ENCODE data around the gene NRG3. TPM values are rescaled to one million over a fixed set of nuclear protein-coding genes. Genes with fewer than 3 reads are reported as not detected.

Gene NRG3
- total and polyA plus RNA-seq, 2 of the 4 experiments (the other 2 are of a cell fraction) = not detected

- intact Hi-C loops (cut with micrococcal nuclease) = no loop called here
- ATAC-seq (ENCODE audit: low read depth) = no peak
Observed at GRCh38 chr10:82068501-82068900, 193.5 kb downstream of the NRG3 start.

More at GRCh38 chr10:82068501-82068900, 193.5 kb downstream of the NRG3 start:
- Histone ChIP-seq H3K9me3 (ENCODE audit: control insufficient read depth, insufficient read depth, low read length) (peaks cover 7% of the 10 kb centered on the region), H4K91ac (ENCODE audit: insufficient read depth, low read depth, low read length) (no peak overlapping the region), H3K56ac (ENCODE audit: extremely low read depth, insufficient read depth, low read length) (no peak overlapping the region), H3K4me2 (ENCODE audit: low read depth, low read length) (no peak overlapping the region), H3K4ac (ENCODE audit: low read depth, low read length) (no peak overlapping the region), H3K14ac (replicated peaks; ENCODE audit: low read depth, low read length) (no peak overlapping the region), H2BK5ac (ENCODE audit: low read depth, low read length, poor library complexity, severe bottlenecking) (no peak overlapping the region), H4K20me1 (ENCODE audit: insufficient read depth, low read length) (no peaks in the 10 kb centered on the region), H2AK5ac (ENCODE audit: low read depth, low read length) (no peak overlapping the region), H3K27ac (ENCODE audit: insufficient read depth, low read length) (no peak overlapping the region), H2BK20ac (ENCODE audit: low read depth, low read length) (no peak overlapping the region), H2BK120ac (ENCODE audit: low read depth, low read length) (no peak overlapping the region), H2AFZ (replicated peaks; ENCODE audit: low read length, poor library complexity) (no peak overlapping the region), H3K9ac (ENCODE audit: low read depth, low read length) (no peak overlapping the region), H3K23ac (ENCODE audit: low read depth, low read length) (no peak overlapping the region), H3K4me1 (ENCODE audit: control insufficient read depth, insufficient read depth, low read length) (no peaks in the 10 kb centered on the region), H3K18ac (ENCODE audit: low read depth, low read length) (no peak overlapping the region), H3K27me3 (ENCODE audit: control insufficient read depth, insufficient read depth, low read length) (no peaks in the 10 kb centered on the region), H4K5ac (ENCODE audit: low read depth, low read length) (no peak overlapping the region), H3K79me1 (ENCODE audit: low read depth in 1 of 2, low read length in 2 of 2) (no peaks in the 10 kb centered on the region), H3K9me1 (ENCODE audit: insufficient read depth, low read length) (no peaks in the 10 kb centered on the region), H3K36me3 (ENCODE audit: control insufficient read depth, insufficient read depth, low read length) (no peaks in the 10 kb centered on the region), H2AK9ac (replicated peaks; ENCODE audit: low read depth, low read length, poor library complexity) (no peak overlapping the region), H4K8ac (ENCODE audit: low read depth in 2 of 2, low read length in 2 of 2) (no peak overlapping the region), H2BK15ac (ENCODE audit: low read depth, low read length) (no peak overlapping the region), H3K4me3 (ENCODE audit: insufficient read depth, low read depth, low read length) (no peak overlapping the region)
- ChIA-PET CTCF (interaction anchor here (1.0 kb wide), 1 partner anchor 9 kb away, joined by 3 read pairs; no protein-coding TSS in a partner anchor), POLR2A (ENCODE audit: unreplicated experiment) (no interaction called here)
- dilution Hi-C loops (cut with HindIII; ENCODE audit: low sequenced_read_pairs, unreplicated experiment) = no loop called here
- BruUV-seq (replicated peaks) = no TSS peak
- in situ Hi-C loops (cut with MboI; ENCODE audit: low sequenced_read_pairs) = no loop called here
- no CpG with 5 or more reads among the region's 2 CpGs for WGBS, 2 experiments (ENCODE audit: extremely low coverage in 2 of 2, insufficient read length in 1 of 2)
- TF ChIP-seq RAD21 (IDR thresholded peaks at IDR 0.05; ENCODE audit: low read length) = no peak
- TF ChIP-seq POLR2A (IDR thresholded peaks at IDR 0.05; ENCODE audit: low read depth, low read length) = no peak
- no peak for TF ChIP-seq CHD1 (IDR thresholded peaks at IDR 0.05; ENCODE audit: low read depth, low read length)
- TF ChIP-seq NFE2L2 (IDR thresholded peaks at IDR 0.05; ENCODE audit: low read depth, low read length) = no peak
- TF ChIP-seq RFX5 (IDR thresholded peaks at IDR 0.05; ENCODE audit: low read depth, low read length) = no peak
- TF ChIP-seq, protein P1, sequence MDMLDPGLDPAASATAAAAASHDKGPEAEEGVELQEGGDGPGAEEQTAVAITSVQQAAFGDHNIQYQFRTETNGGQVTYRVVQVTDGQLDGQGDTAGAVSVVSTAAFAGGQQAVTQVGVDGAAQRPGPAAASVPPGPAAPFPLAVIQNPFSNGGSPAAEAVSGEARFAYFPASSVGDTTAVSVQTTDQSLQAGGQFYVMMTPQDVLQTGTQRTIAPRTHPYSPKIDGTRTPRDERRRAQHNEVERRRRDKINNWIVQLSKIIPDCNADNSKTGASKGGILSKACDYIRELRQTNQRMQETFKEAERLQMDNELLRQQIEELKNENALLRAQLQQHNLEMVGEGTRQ (IDR thresholded peaks at IDR 0.05; ENCODE audit: low read depth, low read length) = no peak
- TF ChIP-seq MAZ (IDR thresholded peaks at IDR 0.05; ENCODE audit: borderline replicate concordance, low read depth, low read length) = no peak
- DNase-seq = no peak

Data from IMR-90 (cell line).